ENCODE results near the gene LBP. TPM values are rescaled to one million over a fixed set of nuclear protein-coding genes. Genes with fewer than 3 reads are reported as not detected.

Gene LBP
- total RNA-seq, 1 experiment from 2014 or later, result 0.52 TPM

- H3K27ac Mint-ChIP-seq, result 0 out of 7 replicates have a peak overlapping the region, but pooled peaks of 1 of the 3 experiments have one; percentile 42
- Histone ChIP-seq H3K27ac (ENCODE audit: insufficient read length, low read depth, low read length) (no peak overlapping the region), H2BK5ac (ENCODE audit: insufficient read length, low read length) (no peak overlapping the region), H4K8ac (replicated peaks; ENCODE audit: insufficient read length, low read depth, low read length) (no peak overlapping the region), H3K9ac (ENCODE audit: extremely low read depth, insufficient read length, low read length) (no peak overlapping the region), H3K27me3 (ENCODE audit: insufficient read depth, low read length) (no peaks in the 10 kb centered on the region), H3K4me1 (ENCODE audit: insufficient read depth, low read length) (no peaks in the 10 kb centered on the region), H3K4ac (ENCODE audit: low read depth, low read length) (no peak overlapping the region), H2AFZ (ENCODE audit: low read length) (no peak overlapping the region), H4K5ac (ENCODE audit: insufficient read length, low read depth, low read length) (no peak overlapping the region), H3T11ph (ENCODE audit: low read length) (no peak overlapping the region), H4K20me1 (ENCODE audit: control insufficient read depth, insufficient read depth, insufficient read length) (no peaks in the 10 kb centered on the region), H3K56ac (ENCODE audit: insufficient read length, low read depth, low read length) (no peak overlapping the region), H2BK20ac (ENCODE audit: low read depth, low read length, poor library complexity, severe bottlenecking) (no peak overlapping the region), H3K79me1 (ENCODE audit: insufficient read depth, low read depth, low read length, poor library complexity, severe bottlenecking) (no peaks in the 10 kb centered on the region), H2BK12ac (ENCODE audit: insufficient read length, low read depth, low read length) (no peak overlapping the region), H3K23ac (ENCODE audit: insufficient read length, low read depth, low read length) (no peak overlapping the region), H3K4me2 (ENCODE audit: insufficient read depth, insufficient read length, low read length) (no peak overlapping the region), H4K91ac (ENCODE audit: insufficient read length, low read depth, low read length) (no peak overlapping the region), H3K18ac (ENCODE audit: insufficient read length, low read depth, low read length) (no peak overlapping the region), H3K14ac (ENCODE audit: insufficient read depth, low read length) (no peak overlapping the region), H2BK15ac (ENCODE audit: low read depth, low read length) (no peak overlapping the region), H3K9me3 (ENCODE audit: control insufficient read depth, low read depth, low read length) (no peaks in the 10 kb centered on the region), H2AK5ac (ENCODE audit: insufficient read length, low read length) (no peak overlapping the region), H3K23me2 (ENCODE audit: insufficient read length, low read depth, low read length, poor library complexity, severe bottlenecking) (no peaks in the 10 kb centered on the region), H3K79me2 (ENCODE audit: insufficient read depth, low read length) (no peaks in the 10 kb centered on the region), H2BK120ac (ENCODE audit: low read depth, low read length, poor library complexity, severe bottlenecking) (no peak overlapping the region)
- WGBS (ENCODE audit: extremely low coverage, insufficient read length, low lambda C conversion rate), result no CpG with 5 or more reads among the region's 8 CpGs
- H3K27me3 Mint-ChIP-seq (ENCODE audit: low read depth), result no peaks in the 10 kb centered on the region
- peaks cover 0 to 4% of the 10 kb centered on the region in 2 experiments; a peak in 2 of 4 replicates for H3K4me1 Mint-ChIP-seq
- no peak for TF ChIP-seq CTCF (conservative IDR thresholded peaks at IDR 0.05)
- no peaks in the 10 kb centered on the region for H3K9me3 Mint-ChIP-seq
- H3K36me3 Mint-ChIP-seq (ENCODE audit: insufficient read depth in 1 of 3, low read depth in 3 of 3), result no peaks in the 10 kb centered on the region
- DNase-seq, result no peak
- no peak overlapping the region for H3K4me3 Mint-ChIP-seq
These were observed 16.9 kb downstream of the LBP start for GRCh38 chr20:38363004-38363747.

Measured in H9 (cell line).